Esophagus squamous epithelium (tissue), 5 donors: ENCODE data around the gene TEX19. TPM values are rescaled to one million over a fixed set of nuclear protein-coding genes. Genes with fewer than 3 reads are reported as not detected.

Source experiments
- DNase-seq: peaks from one replicate; lab custom pipeline; 2025; lab: John Stamatoyannopoulos, UW
- H3K27ac ChIP-seq, 4 donors: fragments of 200-600 bp; sonication (generic); one replicate each; pipeline ENCODE4 v1.5.1; 2016 to 2019; ENCODE audit warnings: mild to moderate bottlenecking in 1 of 4
- H3K27me3 ChIP-seq, 4 donors: fragments of 200-600 bp; sonication (generic); 1 replicate in 3 of 4; 2 replicates in 1 of 4; pipeline versions ENCODE4 v1.5.1 to v1.6.0; 2017 to 2021; ENCODE audit warnings: antibody characterized with exemption in 1 of 4
- H3K36me3 ChIP-seq, 3 donors: fragments of 200-600 bp; sonication (generic); one replicate each; pipeline ENCODE4 v1.5.1; 2016 to 2019
- H3K4me1 ChIP-seq, 3 donors: fragments of 200-600 bp; sonication (generic); one replicate each; pipeline ENCODE4 v1.5.1; 2017 to 2019
- H3K4me3 ChIP-seq, 4 donors: fragments of 200-600 bp; sonication (generic); 1 replicate in 3 of 4; 2 replicates in 1 of 4; pipeline ENCODE4 v1.5.1; 2016 to 2019; ENCODE audit warnings: mild to moderate bottlenecking in 2 of 4, moderate library complexity in 1 of 4
- H3K9me3 ChIP-seq, 3 donors: fragments of 200-600 bp; sonication (generic); one replicate each; pipeline ENCODE4 v1.5.1; 2016 to 2019
- POLR2A ChIP-seq, 4 donors: fragments of 450-650 bp; IDR thresholded peaks; one replicate each; pipeline ENCODE4 v1.6.1; 2017; ENCODE audit warnings: antibody characterized with exemption in 4 of 4, mild to moderate bottlenecking in 4 of 4, moderate library complexity in 3 of 4
- WGBS, 2 donors: methylation state at CpG; one replicate each; pipeline ENCODE4 v1.1.5; 2018; 5-methylcytosine and 5-hydroxymethylcytosine counted together
- intact Hi-C: fragments of 100-400 bp; cut with DNase I; formaldehyde crosslinking; loops from one replicate; pipeline ENCODE4 v1.15.0; 2022
- total RNA-seq, 4 donors: library from RNA; depleted of rRNA; stranded (reverse); fragments of >200 nt; gene quantifications; one replicate each; pipeline ENCODE4 v1.1.0, GENCODE V29; 2016
- TF ChIP-seq, protein P1 (sequence below), 6 experiments: fragments of 450-650 bp in 4 of 6; fragments of 200-600 bp in 2 of 6; sonication (generic) in 2 of 6; IDR thresholded peaks; one replicate each; pipeline ENCODE4 v1.5.1; 2016 to 2019; ENCODE audit warnings: antibody characterized with exemption in 6 of 6, mild to moderate bottlenecking in 4 of 6, moderate library complexity in 4 of 6
- donor health status: DM: yes; HTN: yes; CAD: no.

TEX19 gene
- total RNA-seq, 4 donors from 2014 or later, result not detected

DNA sequence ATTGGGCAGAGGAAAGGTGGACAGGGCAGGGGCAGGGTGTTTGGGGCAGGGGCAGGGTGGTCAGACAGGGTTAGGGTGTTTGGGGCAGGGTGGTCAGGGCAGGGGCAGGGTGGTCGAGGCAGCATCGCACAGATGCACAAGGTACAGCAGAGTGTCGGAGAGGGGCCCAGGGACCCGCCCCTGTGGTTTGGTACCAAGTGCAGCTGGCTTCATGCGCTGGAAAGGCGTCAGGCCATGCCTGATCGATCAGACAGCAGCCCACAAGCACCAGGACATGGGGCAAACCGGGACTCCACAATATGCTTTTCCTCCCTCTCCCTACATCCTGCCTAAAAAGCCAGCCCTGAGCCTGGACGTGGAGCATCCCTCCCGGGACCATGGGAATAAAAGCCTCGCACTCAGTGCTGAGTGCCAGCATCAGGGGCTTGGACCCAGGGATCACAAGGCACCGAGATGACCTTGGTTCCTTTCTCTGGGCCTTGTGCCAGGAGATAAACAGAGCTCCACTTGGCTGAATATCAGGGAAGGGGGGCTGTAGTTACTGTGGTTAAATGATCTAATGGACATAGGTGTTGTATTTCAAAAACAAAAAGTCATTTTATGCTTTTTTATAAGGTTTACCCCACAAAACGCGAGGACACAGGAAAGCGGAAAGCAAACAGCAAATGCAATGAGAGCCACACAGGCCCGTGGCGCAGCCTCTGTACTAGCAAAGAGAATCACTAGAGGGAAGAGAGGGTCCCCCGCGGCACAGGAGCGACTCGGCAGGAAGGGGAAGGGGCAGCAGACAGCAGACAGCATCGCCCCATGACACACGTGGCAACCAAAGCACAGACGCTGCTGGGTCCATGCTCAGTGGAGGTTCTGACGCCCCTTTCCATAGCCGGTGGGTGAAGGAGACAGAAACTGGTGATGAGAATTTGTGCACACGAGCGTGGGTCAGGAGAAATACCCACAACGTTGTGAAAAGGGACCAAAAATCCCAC is 53.8 kb downstream of the TEX19 start:
- TF ChIP-seq, protein P1, sequence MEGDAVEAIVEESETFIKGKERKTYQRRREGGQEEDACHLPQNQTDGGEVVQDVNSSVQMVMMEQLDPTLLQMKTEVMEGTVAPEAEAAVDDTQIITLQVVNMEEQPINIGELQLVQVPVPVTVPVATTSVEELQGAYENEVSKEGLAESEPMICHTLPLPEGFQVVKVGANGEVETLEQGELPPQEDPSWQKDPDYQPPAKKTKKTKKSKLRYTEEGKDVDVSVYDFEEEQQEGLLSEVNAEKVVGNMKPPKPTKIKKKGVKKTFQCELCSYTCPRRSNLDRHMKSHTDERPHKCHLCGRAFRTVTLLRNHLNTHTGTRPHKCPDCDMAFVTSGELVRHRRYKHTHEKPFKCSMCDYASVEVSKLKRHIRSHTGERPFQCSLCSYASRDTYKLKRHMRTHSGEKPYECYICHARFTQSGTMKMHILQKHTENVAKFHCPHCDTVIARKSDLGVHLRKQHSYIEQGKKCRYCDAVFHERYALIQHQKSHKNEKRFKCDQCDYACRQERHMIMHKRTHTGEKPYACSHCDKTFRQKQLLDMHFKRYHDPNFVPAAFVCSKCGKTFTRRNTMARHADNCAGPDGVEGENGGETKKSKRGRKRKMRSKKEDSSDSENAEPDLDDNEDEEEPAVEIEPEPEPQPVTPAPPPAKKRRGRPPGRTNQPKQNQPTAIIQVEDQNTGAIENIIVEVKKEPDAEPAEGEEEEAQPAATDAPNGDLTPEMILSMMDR (IDR thresholded peaks at IDR 0.05), result no peak
- no peak for TF ChIP-seq POLR2A (IDR thresholded peaks at IDR 0.05)
- DNase-seq, result no peak
- no peaks in the 10 kb centered on the region for H3K27me3 ChIP-seq
- peaks cover 8 to 21% (median 9%) of the 10 kb centered on the region in 3 donors for H3K4me1 ChIP-seq
- H3K9me3 ChIP-seq, result no peaks in the 10 kb centered on the region
- H3K27ac ChIP-seq, result no peak overlapping the region
- intact Hi-C loops, result no loop called here
- WGBS, 2 donors, result 91 to 92% methylated on average over 26 of the region's 29 CpGs
- H3K4me3 ChIP-seq, result no peak overlapping the region
- H3K36me3 ChIP-seq, result peaks cover 0 to 44% (median 0%) of the 10 kb centered on the region in 3 donors

Other genes with a start within 250 kb of the TEX19 start
- gene CCDC57, start 146.4 kb upstream of the TEX19 start, total RNA-seq, result 10 to 100 TPM in 2 of 4 donors, 1 to 10 TPM in 2; 7.9 to 22.1 (median 9.8) TPM
- gene SLC16A3, start 130.2 kb upstream of the TEX19 start, total RNA-seq, result 10 to 100 TPM; 18.8 to 32.9 (median 21.7) TPM
- 100 to 1,000 TPM in 1 of 4 donors, 10 to 100 TPM in 3; 24.6 to 102 (median 57.1) TPM for gene CSNK1D, start 85.5 kb upstream of the TEX19 start, total RNA-seq
- 1 to 10 TPM; 3.0 to 4.4 (median 4.1) TPM for gene CD7, start 41.6 kb upstream of the TEX19 start, total RNA-seq
- gene SECTM1, start 25.5 kb upstream of the TEX19 start, total RNA-seq, result 10 to 100 TPM in 1 of 4 donors, 1 to 10 TPM in 3; 4.3 to 19.5 (median 6.5) TPM
- gene UTS2R, start 12.5 kb downstream of the TEX19 start, total RNA-seq, result not detected
- 10 to 100 TPM; 10.6 to 42.0 (median 12.9) TPM for gene HEXD, start 59.1 kb downstream of the TEX19 start, total RNA-seq
- gene OGFOD3, start 59.3 kb downstream of the TEX19 start, total RNA-seq, result 10 to 100 TPM; 11.9 to 26.7 (median 19.4) TPM
- gene CYBC1, start 91.5 kb downstream of the TEX19 start, total RNA-seq, result 10 to 100 TPM; 31.7 to 74.3 (median 51.1) TPM
- gene NARF, start 99.5 kb downstream of the TEX19 start, total RNA-seq, result 10 to 100 TPM; 33.2 to 47.5 (median 40.2) TPM
- gene FOXK2, start 160.5 kb downstream of the TEX19 start, total RNA-seq, result 10 to 100 TPM; 26.3 to 38.2 (median 34.5) TPM